Colon (tissue), 2 donors: ENCODE results near the gene TLCD3B.

Experiments used
- FAIRE-seq: peaks from 2 replicates; lab custom pipeline; 2012; peaks lifted over from hg19 to GRCh38; lab: Jason Lieb, UNC
- donor health status: control.
- donor health status: control.

Gene TLCD3B

DNA sequence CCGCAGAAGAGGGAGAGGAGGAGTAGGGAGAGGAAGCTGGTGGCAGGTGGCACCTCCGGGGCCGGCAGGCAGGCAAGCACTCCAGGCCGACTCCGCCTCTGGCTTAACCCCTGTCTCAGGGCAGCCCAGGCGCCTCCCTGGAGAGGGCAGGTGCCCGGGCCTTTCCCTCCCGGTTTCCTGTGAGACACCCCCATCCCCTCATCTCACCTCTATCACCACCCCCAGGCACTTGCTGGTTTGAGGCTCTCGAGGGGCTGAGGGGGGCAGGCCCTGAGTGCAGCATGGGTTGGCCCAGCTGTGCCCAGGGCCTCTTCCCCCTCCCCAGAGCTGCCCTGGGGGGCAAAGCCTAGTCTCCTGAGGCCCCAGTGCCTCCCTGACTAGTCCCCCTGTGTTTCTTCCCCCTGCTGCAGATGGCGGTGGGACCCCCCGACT, 26.2 kb downstream of the TLCD3B start:
- FAIRE-seq = no peak

DNA sequence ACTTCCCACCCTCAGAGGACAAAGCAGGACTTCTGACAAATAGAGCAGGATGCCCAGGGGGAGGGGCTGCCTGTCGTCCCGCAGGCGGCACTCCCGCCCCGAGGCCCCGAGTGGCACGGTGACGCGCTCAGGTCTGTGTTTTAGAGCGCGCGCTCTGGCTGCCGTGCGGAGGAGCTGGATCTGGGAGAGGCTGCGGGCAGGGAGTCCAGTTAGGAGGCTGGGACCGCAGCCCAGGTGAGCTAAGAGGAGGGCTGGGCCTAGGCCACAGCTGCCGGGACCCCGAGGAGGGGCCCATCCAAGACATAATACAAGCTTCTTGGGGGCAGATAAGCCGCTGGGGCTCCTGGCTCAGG, 26.7 kb downstream of the TLCD3B start:
- no peak for FAIRE-seq

DNA sequence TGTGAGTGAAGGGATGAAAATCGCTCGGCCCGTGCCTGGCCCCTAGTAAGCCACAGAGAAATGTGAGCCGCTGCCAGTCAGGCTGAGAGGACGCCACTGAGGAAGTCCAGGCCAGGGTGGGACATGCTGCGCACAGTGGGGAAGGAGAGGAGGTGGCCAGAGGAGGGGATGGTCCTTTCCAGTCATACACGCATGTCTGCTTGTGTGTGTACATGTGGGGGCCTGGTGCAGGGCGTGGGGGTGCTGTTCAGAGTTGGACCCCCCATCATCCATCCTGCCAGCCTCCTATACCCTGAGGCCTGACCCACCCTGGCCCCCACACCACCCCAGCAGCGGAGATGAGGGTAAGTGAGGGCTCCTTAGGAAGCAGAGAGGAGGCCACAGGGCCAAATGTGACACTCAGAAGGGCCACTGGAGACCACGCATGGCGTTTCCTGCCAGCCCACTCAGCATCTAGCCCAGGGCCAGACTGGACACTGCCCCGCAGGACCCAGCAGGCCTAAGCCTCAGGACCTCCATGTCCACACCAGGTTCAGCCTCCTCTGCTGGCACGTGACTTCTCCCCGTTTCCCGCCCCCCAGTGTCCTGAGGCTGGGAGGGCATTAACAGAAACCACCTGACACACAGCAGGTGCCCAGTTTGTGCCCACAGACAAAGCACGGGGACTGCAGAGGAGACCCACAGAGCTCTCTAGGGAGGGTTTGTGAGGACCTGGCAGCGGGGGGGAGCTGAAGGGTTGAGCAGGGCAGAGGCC, 27.2 kb downstream of the TLCD3B start:
- FAIRE-seq = no peak

DNA sequence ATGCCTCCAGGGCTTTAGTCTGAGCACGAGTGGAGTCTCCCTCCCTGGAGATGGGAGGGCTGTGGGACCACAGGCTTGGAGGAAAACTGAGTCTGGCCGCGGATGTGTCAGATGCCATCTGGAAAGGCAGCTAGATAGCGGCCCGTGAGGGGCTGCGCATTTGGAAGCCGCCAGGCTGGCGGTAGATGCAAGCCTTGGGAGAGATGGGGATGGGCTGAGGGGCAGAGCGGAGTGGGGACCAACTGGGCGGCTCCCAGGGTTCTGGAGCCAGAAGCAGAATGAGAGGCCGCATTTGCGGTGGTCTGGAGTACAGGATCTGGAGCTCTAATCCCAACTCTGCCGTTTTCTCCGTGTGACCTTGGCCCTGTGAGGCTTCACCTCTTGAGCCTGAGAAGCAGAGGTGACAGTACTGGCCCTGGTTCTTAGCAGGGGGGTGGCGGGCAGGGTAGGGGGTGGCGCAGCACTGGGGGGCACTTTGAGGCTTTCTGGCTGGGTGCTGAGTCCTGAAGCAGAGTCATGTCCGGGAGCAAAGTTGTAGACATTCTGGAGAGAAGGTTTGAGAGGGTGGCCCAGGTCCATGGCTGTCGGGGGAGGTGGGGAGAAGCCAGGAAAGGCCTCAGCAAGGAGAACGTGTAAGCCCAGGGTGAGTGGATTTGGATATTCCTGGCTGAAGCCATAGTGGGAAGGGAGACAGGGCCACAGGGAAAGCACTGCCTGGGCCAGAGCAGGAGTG, 28.3 kb downstream of the TLCD3B start:
- FAIRE-seq = no peak

DNA sequence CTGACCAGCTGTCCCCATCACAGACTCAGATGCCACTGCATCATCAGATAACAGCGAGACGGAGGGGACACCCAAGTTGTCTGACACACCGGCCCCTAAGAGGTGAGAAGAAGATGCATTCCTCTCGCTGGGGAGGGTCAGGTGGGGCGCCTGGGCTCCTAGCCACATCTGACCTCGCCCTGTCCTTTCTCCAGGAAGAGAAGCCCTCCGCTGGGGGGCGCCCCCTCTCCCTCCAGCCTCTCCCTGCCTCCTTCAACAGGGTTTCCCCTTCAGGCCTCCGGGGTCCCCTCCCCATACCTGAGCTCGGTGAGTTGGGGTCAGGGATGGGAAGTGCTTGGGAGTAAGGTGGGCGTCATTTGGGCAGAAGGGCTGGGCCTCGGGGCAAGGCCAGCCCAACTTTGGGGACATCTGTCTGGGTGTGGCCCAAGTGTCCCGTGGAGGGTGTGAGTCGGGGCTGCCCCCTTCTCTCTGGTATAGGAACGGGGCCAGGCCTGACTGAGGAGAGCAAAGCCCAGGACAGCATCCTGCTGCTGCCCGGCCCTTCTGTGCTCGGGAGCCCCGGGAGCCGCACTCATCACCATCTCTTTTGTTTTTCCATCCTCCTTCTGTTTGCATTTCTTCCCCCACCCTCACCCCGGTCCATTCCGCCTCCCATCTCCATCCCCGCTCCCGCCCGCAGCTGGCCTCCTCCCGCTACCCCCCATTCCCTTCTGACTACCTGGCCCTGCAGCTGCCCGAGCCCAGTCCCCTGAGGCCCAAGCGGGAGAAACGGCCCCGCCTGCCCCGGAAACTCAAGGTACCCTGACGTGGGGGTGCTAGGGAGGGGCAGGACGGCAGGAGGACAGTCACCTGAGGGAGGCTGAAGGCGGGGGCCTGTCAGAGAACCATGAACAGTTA, 30.1 kb downstream of the TLCD3B start:
- no peak for FAIRE-seq

DNA sequence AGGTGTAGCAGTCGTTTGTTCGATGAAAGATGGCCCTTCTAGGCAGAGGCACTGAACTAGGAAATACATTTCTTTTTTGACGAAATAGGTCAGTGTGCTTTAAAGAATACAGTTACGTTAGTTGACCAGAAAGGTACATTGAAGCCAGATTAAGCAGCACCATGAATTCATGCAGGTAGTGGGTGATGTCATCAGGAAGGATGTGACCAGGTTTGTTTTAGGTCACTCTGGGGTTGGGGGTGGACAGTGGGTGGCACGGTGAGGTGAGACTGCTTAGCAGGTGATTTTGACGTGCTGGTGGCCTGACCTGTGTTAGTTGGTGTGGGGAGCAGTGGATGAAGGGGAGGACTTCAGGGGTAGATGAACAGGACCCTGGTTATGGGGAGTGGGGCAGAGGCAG, 31.5 kb downstream of the TLCD3B start:
- no peak for FAIRE-seq

DNA sequence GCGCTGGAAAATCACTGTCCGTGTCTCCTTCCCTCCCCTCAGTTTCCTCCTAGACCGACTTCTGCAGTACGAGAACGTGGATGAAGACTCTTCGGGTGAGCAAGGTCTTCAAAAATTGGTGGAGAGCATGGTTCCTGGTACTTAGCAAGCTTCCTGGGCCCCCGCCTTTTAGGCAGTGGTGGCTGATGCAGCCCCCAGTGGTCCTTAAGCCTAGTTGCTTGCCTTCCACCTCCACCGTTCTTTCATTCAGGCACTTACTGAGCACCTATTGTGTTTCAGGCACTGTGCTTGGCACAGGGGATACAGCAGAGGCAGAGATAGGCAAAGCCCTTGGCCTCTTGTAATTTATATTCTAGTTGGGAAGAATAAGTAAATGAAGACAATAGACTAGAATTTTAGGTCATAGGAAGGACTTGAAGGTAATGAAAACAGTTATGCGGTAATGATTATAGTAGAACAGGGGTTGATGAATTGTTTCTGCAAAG, 34.3 kb downstream of the TLCD3B start:
- no peak for FAIRE-seq

DNA sequence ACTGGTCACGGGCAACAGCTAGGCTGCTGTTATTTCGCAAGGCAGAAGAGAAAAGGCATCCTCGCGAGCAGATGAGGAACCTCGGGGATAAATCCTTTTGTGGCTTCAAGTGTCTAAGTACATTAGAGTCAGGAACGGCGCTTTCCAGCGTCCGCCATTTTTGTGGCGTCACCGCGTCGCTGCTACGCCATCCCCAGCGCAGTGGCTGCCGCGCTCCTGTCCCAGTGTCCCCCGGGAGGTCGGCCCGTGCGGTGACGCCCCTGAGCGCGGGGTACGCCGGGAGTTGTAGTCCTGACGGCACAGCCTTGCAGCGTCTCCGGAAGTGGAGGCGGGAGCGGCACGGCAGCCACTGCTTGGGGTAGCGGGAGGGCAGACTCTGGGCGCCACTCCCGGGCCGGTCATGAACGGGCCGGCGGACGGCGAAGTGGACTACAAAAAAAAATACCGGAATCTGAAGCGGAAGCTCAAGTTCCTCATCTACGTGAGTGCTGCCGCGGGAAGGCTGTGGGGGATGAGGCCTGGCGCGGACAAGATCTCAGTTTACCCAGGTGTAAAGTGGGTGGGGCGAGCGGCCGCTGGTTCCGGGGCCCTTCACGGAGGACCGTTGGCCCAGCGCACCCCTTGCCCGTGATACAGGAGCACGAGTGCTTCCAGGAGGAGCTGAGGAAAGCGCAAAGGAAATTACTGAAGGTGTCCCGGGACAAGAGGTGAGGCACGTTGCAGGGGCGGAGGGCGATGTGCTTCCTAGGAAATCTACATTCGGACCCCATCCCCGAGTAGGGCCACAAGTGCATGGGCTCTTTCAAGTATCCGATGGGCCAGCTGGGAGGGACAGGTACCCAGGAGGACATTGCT, 34.9 kb downstream of the TLCD3B start, which contains the start of gene INO80E:
Gene INO80E, plus strand, starts transcription at position 331 of the 855 bp plus-strand sequence. Its CDS starts 70 bp downstream, at position 401.
- no peak for FAIRE-seq

DNA sequence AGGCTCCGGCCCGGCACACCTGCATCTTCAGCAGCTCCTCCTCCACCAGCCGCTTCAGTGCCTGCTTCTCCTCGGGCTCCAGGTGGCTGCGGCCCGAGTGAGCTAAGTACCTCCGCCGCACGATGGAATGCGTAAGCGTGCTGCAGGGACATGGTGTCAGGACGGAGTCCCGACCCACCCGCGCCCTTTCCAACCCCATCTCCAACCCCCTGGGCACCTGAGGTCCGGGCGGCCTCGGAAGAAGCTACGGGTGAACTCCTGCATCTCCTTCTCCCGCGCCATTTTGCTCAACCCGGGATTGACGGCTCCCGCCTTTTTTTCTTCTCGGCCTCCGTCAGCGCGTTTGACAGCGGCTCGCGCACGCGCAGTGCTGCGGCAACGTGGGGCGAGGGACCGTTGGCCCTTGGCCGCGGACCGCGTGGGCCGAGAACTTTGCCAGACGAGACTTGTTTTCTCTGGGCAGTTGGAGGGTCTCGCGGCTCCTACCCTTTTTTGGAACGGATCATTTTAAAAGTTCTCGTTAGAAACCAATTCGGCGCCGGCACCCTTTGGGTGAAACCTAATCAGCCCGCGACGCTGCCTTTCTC, 35.7 kb downstream of the TLCD3B start, which contains the start of gene HIRIP3:
Gene HIRIP3, minus strand, starts transcription at position 294 of the 587 bp plus-strand sequence. Its CDS starts 12 bp downstream, at position 282.
- no peak for FAIRE-seq

DNA sequence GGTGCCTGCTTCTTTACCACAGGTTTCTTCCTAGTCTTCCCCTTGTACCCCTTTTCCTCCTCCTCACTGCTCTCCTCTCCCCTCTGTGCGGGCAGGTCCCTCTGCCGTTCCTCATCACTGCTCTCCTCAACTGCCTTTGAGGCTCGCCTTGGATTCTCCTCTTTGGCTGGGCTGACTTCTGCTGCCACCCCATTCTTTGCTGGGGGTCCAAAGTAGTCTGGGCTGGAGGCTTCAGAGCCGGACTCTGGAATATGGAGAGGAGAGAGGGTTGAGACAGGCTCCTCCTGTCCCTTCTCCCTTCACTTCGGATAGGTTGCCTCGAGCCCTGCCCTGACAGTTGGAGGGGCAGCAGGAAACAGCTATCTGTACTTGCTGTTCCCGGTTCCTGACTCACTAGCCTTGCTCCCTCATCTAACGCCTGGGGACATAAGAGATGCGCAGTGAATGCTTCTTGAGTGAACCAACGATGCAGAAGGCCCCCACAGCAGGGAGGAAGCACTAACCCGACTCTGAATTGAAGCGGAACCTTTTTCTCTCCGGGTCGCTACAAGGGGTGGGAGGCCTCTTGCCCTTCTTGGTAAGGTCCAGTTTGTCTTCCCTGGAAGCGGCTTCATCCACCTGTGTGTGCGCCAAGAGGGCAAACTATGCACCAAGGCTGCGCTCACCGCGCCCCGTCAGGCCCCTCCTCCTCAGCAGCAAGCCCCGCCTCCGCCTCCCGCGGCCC, 36.3 kb downstream of the TLCD3B start:
- no peak for FAIRE-seq

DNA sequence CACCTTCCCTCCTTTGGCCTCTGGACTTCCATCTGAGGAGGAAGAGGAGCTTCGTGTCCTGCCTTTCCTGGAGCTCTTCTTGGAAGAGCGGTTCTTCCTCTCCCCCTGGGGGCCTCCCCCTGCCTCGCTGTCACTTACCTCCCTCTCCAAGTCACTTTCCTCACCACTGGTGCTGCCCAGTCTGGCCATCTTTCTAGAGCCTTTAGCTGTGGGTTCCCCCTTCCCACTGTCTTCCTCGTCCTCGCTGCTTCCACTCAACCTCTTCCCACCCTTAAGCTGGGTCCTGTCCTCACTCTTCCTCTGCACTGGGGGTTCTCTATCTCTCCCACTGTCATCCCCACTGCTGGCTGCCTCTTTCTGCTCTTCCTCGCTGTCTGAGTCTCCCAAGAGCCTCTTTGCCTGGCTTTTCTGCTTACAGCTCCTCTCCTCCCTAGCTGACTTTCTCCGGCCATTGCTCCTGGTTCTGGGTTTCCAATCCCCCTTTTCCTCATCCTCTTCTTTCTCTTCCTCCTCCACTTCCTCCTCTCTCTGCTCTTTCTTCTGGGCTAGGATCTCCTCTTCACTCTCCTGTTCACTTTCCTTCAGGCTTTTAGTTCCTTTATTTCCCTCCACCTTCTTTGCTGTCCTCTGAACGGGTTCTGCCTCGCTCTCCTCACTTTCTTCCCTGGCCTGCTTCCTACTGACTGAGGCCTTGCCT, 37.0 kb downstream of the TLCD3B start:
- FAIRE-seq = no peak

DNA sequence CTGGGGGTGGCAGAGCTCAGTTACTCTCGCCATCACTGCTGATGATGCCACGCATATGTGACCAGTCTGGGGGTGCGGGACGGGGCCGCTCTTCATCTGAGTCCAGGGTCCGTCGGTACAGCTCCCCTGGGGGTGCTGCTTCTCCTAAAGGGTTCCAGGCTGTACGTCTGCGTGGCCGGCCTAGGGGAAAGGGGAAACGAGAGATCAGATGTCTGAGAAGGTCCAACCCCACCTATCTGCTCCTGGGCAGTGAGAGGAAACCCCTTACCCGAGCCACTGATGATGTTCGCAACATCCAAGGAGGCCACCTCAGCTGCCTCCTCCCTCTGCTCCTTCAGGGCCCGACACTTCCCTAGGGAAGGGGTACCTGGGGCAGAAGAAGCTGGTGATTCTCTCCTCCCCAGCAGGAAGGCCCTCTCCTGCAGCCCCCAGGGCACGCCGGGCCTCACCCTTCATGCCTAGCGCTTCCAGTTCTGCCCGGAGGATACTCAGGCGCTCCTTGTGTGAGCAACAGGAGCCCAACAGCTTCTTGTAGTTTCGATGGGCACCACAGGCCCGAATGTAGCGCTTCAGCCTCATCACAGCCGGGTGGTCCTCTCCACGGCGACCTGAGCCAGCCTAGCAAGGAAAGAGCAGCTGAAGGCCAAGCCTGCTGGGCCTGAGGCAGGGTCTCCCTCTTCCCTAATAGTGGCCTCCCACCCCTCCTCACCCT, 37.7 kb downstream of the TLCD3B start:
- no peak for FAIRE-seq

DNA sequence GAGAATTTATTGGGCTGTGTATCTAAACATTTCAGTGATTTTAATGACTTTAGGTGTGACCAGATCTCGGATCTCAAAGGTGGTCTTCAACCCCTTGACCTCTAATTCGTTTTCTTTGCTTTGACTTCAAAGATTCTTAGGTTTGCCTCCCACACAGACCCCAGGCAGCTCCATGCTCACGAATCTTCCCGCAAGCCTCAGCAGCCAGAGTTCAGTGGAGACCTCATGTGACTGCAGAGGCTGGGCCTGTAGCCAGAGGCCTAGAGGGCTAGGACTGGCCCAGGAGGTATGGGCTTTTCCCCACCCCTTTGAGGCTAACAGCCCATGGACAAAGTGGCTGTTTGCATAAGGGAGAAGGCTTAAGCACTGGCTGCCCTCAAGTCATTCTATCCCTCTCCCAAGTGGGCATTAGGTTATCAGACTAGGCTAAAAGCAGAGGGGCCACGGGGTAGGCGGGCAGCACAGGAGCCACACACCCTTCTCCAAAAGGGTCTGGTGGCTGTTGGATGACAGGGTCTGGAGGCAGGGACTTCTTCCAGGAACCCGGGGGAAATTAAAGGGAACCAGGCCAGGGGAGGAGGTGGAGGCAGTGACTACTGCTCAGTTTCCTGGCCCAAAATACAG, 38.6 kb downstream of the TLCD3B start:
- FAIRE-seq = no peak

DNA sequence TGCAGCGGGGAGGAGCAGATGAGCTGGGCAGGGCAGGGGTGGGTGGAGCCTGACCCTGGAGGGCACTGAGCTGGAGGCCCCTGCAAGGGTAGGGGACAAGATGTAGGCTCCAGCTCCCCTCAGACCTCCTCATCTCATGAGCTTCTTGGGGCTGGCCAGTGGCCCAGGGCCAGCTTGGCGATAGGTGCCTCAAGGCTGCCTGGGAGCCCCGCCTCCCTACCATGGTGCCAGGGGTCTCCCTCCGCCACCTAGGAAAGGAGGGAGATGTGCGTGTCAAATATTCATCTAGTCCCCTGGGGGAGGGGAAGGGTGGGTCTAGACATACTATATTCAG, 39.5 kb downstream of the TLCD3B start:
- no peak for FAIRE-seq

DNA sequence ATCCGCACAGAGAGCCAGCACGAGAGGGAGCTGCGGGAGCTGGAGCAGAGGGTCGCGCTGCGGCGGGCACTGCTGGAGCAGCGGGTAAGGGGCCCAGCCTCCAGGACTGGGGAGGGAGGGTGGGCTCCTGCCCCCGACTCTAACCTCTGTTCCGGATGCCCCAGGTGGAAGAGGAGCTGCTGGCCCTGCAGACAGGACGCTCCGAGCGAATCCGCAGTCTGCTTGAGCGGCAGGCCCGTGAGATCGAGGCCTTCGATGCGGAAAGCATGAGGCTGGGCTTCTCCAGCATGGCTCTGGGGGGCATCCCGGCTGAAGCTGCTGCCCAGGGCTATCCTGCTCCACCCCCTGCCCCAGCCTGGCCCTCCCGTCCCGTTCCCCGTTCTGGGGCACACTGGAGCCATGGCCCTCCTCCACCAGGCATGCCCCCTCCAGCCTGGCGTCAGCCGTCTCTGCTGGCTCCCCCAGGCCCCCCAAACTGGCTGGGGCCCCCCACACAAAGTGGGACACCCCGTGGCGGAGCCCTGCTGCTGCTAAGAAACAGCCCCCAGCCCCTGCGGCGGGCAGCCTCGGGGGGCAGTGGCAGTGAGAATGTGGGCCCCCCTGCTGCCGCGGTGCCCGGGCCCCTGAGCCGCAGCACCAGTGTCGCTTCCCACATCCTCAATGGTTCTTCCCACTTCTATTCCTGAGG, 40.0 kb downstream of the TLCD3B start:
- no peak for FAIRE-seq

DNA sequence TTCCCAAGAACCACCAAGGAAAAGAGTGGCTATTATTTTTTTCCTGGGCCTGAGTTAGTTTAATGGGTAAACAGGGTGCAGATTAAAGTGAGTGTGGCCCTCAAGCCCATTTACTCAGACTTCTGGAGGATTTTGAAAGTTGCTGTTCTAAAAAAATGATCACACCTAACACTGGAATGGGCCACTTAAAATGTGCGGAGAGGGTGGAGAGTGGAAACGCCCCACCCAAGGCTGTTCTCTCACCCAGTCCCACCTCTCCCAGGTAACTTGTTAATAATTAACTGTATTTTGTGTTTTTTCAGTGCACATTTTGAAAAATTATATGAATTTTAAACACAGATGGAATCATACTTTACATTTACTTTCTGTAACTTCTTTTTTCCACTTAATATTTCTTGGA, 41.0 kb downstream of the TLCD3B start:
- FAIRE-seq = no peak

DNA sequence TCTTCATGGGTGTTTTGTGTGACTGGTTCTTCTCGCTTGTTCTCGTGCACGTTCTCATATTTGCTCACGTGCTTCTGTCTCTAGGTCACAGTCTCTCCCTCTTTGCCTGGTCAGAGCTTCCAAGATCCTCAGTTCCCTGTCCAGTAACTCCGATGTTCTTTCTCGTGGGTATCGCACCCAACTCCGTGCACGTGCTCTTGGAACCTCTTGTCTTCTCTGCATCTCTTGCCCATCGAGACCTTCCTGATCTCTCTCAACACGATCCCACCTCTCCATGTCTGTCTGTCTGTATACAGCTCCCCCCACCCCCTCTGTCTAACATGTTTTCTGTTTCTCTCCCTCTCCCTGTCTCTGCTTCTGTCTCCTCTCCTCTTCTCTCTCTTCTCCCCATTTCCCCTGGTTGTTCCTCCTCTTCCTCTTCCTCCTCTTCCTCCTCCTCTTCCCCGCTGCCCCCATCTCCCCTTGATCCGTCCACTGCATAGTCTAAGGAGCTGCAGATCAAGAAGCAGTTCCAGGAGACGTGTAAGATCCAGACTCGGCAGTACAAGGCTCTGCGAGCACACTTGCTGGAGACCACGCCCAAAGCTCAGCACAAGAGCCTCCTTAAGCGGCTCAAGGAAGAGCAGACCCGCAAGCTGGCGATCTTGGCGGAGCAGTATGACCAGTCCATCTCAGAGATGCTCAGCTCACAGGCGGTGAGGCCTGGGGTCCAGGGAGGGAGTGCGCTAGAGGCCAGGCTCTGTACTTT, 41.8 kb downstream of the TLCD3B start:
- FAIRE-seq = no peak
